ENCODE results near the gene TMC1.
"Not testable (repeated sequence)": the region's sequence is repeated elsewhere in the genome, so short reads cannot be mapped to it uniquely, and the experiment has no call there.

The TMC1 gene

GRCh38 chr9:72855890-72856523, 334.6 kb downstream of the TMC1 start:
- TF ChIP-seq MAX (IDR thresholded peaks at IDR 0.05; ENCODE audit: low read depth, low read length) (no peak), MYC (IDR thresholded peaks at IDR 0.05; ENCODE audit: low read depth, low read length) (no peak), CTCF (IDR thresholded peaks at IDR 0.05; ENCODE audit: low read depth, low read length) (no peak), POLR2A (IDR thresholded peaks at IDR 0.05; ENCODE audit: extremely low read depth, insufficient read length) (no peak)
- no peak overlapping the region for H3K4me3 ChIP-seq (ENCODE audit: low read depth, low read length)

GRCh38 chr9:72856972-72857623, 335.7 kb downstream of the TMC1 start:
- peak; percentile 47 for DNase-seq (ENCODE audit: low read depth)
- H3K4me3 ChIP-seq (ENCODE audit: low read depth, low read length): no peak overlapping the region
- TF ChIP-seq CTCF (IDR thresholded peaks at IDR 0.05; ENCODE audit: low read depth, low read length): peak; percentile 39
- TF ChIP-seq MAX (IDR thresholded peaks at IDR 0.05; ENCODE audit: low read depth, low read length): no peak

More at GRCh38 chr9:72855890-72856523, 334.6 kb downstream of the TMC1 start:
- DNase-seq (ENCODE audit: low read depth): no peak

- no peak for TF ChIP-seq POLR2A (IDR thresholded peaks at IDR 0.05; ENCODE audit: extremely low read depth, insufficient read length)
- no peak for TF ChIP-seq MAX (IDR thresholded peaks at IDR 0.05; ENCODE audit: low read depth, low read length)
- no peak for TF ChIP-seq MYC (IDR thresholded peaks at IDR 0.05; ENCODE audit: low read depth, low read length)
- no peak for TF ChIP-seq CTCF (IDR thresholded peaks at IDR 0.05; ENCODE audit: low read depth, low read length)
- DNase-seq (ENCODE audit: low read depth): no peak
- no peak overlapping the region for H3K4me3 ChIP-seq (ENCODE audit: low read depth, low read length)
Observed at GRCh38 chr9:72857624-72857996, 336.2 kb downstream of the TMC1 start.

- TF ChIP-seq CTCF (IDR thresholded peaks at IDR 0.05; ENCODE audit: low read depth, low read length): no peak
- TF ChIP-seq MYC (IDR thresholded peaks at IDR 0.05; ENCODE audit: low read depth, low read length): no peak
- no peak for TF ChIP-seq POLR2A (IDR thresholded peaks at IDR 0.05; ENCODE audit: extremely low read depth, insufficient read length)
- no peak for TF ChIP-seq MAX (IDR thresholded peaks at IDR 0.05; ENCODE audit: low read depth, low read length)
- no peak overlapping the region for H3K4me3 ChIP-seq (ENCODE audit: low read depth, low read length)
- no peak for DNase-seq (ENCODE audit: low read depth)
Observed at GRCh38 chr9:72858089-72858912, 336.9 kb downstream of the TMC1 start.

GRCh38 chr9:72862788-72863187, 341.4 kb downstream of the TMC1 start:
- not testable (repeated sequence) for DNase-seq (ENCODE audit: low read depth); H3K4me3 ChIP-seq (ENCODE audit: low read depth, low read length)

GRCh38 chr9:72863456-72864094, 342.2 kb downstream of the TMC1 start:
- DNase-seq (ENCODE audit: low read depth): no peak
- TF ChIP-seq MYC (IDR thresholded peaks at IDR 0.05; ENCODE audit: low read depth, low read length): no peak
- no peak for TF ChIP-seq MAX (IDR thresholded peaks at IDR 0.05; ENCODE audit: low read depth, low read length)
- no peak for TF ChIP-seq POLR2A (IDR thresholded peaks at IDR 0.05; ENCODE audit: extremely low read depth, insufficient read length)
- no peak for TF ChIP-seq CTCF (IDR thresholded peaks at IDR 0.05; ENCODE audit: low read depth, low read length)

More at GRCh38 chr9:72863456-72864094, 342.2 kb downstream of the TMC1 start:
- H3K4me3 ChIP-seq (ENCODE audit: low read depth, low read length): no peak overlapping the region

Data from NB4 (cell line).